CD4-positive, alpha-beta T cell treated with Interleukin-17A for 4 hours (primary cell): ENCODE data around the gene SAMD4A.

Experiments
- DNase-seq: peaks from one replicate; pipeline ENCODE4 v3.0.0-alpha.2; 2020; ENCODE audit warnings: mixed read lengths

Gene SAMD4A

GRCh38 chr14:54565785-54566409 lies 1.0 kb upstream of the SAMD4A start:
- peak; percentile 82 for DNase-seq

- DNase-seq = no peak
Observed at GRCh38 chr14:54567224-54567638, 303 bp downstream of the SAMD4A start.

GRCh38 chr14:54567639-54568561 lies 972 bp downstream of the SAMD4A start:
- peak; percentile 54 for DNase-seq

GRCh38 chr14:54568821-54569595 lies 2.1 kb downstream of the SAMD4A start:
- no peak for DNase-seq

GRCh38 chr14:54570047-54570446 lies 3.1 kb downstream of the SAMD4A start:
- DNase-seq = no peak

GRCh38 chr14:54570631-54571415 lies 3.9 kb downstream of the SAMD4A start:
- no peak for DNase-seq

- DNase-seq = no peak
Observed at GRCh38 chr14:54572316-54572715, 5.4 kb downstream of the SAMD4A start.

- no peak for DNase-seq
Observed at GRCh38 chr14:54574528-54574927, 7.6 kb downstream of the SAMD4A start.

GRCh38 chr14:54577494-54577893 lies 10.6 kb downstream of the SAMD4A start:
- DNase-seq = no peak

GRCh38 chr14:54577977-54578376 lies 11.0 kb downstream of the SAMD4A start:
- no peak for DNase-seq

- no peak for DNase-seq
Observed at GRCh38 chr14:54579621-54580020, 12.7 kb downstream of the SAMD4A start.

GRCh38 chr14:54580933-54581332 lies 14.0 kb downstream of the SAMD4A start:
- no peak for DNase-seq

- no peak for DNase-seq
Observed at GRCh38 chr14:54582334-54582733, 15.4 kb downstream of the SAMD4A start.

- DNase-seq = no peak
Observed at GRCh38 chr14:54584097-54584496, 17.2 kb downstream of the SAMD4A start.

- DNase-seq = no peak
Observed at GRCh38 chr14:54585214-54585613, 18.3 kb downstream of the SAMD4A start.

GRCh38 chr14:54589076-54589475 lies 22.1 kb downstream of the SAMD4A start:
- DNase-seq = no peak

GRCh38 chr14:54589843-54590242 lies 22.9 kb downstream of the SAMD4A start:
- DNase-seq = no peak

GRCh38 chr14:54590481-54590880 lies 23.6 kb downstream of the SAMD4A start:
- DNase-seq = no peak

- DNase-seq = no peak
Observed at GRCh38 chr14:54591461-54591860, 24.5 kb downstream of the SAMD4A start.

- DNase-seq = no peak
Observed at GRCh38 chr14:54591866-54592265, 24.9 kb downstream of the SAMD4A start.

GRCh38 chr14:54593860-54594259 lies 26.9 kb downstream of the SAMD4A start:
- DNase-seq = no peak

GRCh38 chr14:54594537-54594936 lies 27.6 kb downstream of the SAMD4A start:
- no peak for DNase-seq
